Middle frontal gyrus (tissue), 1 donor: ENCODE measurements around the gene PRDM16.

Source experiments
- DNase-seq: peaks from one replicate; pipeline ENCODE4 v3.0.0-alpha.2; 2015; ENCODE audit warnings: low spot score; ENCODE audit errors: extremely low spot score

Gene PRDM16

DNA sequence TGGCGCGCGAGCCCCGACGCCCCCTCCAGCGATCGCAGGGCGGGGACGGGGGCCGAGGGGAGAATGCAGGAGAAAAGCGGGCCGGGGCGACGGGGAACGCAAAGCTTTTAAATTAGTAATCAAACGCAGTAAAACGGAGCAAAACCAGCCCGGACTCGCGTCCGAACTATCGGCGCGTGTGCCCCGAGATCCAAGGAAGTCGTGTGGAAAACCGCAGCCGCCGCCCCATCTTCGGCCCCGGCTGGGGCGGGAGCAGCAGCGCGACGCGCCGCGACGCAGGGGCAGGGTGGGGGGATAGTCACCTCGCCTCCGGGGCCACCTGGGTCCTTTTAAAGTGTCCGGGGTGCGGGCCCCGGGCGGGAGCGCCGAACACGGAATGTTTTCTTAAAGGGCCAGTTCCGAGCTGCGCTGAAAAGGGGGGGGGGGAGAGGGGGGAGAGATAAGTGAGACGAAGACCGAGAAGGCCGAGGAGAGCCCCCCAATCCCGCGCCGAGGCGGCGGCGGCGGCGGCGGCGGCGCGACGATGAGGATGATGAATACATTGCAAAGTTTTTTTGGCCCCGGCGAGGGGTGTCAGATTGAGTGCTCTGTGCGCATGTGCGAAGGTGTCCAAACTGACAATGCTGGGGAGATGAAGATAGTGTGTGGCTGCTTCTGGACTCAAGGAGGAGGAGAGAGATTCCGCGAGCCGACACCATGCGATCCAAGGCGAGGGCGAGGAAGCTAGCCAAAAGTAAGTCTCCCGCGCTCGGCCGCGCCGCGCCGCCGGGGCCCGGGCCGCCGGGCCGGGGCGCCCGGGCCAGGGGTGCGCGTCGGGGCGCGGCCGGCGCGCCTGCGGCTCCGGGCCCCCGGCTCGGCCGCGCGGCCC is at the start of gene PRDM16:
Gene PRDM16, plus strand, starts transcription at position 640 of the 868 bp plus-strand sequence. Its CDS starts 57 bp downstream, at position 697.
- no peak for DNase-seq

DNA sequence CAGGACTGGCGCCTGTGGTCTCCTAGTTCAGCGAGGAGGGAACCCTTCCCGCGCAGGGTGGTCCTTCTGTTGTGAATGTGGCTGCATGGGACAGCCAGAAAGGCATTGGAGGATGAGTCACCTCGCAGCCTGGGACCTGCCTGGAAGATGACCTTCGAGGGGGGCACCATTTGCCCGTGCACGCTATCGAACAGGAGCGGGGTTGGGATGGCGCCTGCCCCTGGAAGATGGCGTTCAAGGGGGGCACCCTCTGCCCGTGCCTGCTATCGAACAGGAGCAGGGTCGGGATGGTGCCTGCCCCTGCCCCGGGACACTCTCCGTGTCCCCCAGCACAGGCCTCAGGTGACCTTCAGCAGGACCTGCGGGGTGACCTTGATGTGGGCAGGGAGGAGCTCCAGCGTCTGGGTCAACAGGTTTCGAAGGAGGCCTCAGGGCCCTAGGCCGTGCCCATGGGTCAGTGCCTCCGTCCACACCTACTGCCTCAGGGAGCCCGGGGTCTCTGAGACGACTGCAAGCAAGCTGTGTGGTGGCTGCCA is 49.4 kb upstream of the PRDM16 start:
- DNase-seq = no peak

DNA sequence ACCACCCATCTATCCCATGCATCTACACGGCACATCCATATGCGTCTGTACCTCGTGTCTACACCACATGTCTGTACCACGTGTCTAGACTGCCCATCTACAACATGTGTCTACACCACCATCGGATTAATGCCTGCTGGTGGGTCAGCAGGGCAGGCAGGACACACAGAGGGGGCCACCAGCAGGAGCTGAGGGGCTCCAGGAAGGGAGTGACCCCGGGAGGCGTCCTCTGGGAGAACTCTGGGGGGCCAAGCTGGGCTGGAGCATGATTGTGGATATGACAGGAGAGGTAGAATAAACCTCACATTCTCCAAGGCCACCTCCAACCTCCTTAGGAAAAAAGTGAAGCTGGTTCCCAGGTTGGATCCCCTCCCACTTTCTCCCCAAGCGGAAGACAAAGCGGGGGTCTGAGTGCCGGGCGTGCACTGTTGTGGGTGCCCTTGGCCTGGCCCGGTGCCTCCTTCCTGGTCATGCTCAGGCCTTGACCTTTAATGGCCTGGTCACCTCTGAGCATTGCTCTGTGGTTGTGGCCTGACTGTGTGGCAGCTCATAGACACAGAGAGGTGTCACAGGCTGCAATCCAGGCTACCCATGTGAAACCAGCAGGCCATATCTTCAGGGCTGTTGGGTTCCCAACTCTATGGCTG is 48.6 kb upstream of the PRDM16 start:
- no peak for DNase-seq

DNA sequence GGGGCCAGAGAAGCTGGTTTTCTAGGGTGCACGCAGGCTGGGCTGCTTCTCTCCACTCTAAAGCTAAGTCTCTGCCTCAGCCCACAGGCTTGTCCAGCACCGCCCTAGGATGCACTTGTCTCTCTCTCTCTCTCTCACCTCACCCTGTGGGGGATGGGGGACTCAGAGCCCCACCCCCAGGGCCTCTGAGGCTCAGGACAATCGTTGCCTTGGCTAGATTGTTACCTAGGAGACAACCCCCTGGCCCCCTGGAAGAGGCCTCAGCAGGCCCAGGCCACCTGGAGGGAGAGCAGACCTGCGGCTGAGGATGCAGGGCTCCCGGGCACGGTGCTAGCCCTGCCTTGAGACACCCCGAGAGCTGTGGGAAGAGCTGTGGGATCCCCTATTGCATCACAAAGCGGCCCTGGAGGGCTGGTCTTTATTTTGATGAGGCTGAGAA is 47.8 kb upstream of the PRDM16 start, which contains the start of gene ACTRT2:
Gene ACTRT2, plus strand, starts transcription at position 235 of the 439 bp plus-strand sequence. CDS start 220 bp downstream, outside the sequence.
- no peak for DNase-seq

DNA sequence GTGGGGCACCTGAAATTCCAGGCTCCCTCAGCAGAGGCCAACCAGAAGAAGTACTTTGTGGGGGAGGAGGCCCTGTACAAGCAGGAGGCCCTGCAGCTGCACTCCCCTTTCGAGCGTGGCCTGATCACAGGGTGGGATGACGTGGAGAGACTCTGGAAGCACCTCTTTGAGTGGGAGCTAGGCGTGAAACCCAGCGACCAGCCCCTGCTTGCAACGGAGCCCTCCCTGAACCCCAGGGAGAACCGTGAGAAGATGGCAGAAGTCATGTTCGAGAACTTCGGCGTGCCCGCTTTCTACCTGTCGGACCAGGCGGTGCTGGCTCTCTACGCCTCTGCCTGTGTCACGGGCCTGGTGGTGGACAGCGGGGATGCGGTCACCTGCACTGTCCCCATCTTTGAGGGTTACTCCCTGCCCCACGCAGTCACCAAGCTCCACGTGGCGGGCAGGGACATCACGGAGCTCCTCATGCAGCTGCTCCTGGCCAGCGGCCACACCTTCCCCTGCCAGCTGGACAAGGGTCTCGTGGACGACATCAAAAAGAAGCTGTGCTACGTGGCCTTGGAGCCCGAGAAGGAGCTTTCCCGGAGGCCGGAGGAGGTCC is 47.1 kb upstream of the PRDM16 start:
- no peak for DNase-seq

DNA sequence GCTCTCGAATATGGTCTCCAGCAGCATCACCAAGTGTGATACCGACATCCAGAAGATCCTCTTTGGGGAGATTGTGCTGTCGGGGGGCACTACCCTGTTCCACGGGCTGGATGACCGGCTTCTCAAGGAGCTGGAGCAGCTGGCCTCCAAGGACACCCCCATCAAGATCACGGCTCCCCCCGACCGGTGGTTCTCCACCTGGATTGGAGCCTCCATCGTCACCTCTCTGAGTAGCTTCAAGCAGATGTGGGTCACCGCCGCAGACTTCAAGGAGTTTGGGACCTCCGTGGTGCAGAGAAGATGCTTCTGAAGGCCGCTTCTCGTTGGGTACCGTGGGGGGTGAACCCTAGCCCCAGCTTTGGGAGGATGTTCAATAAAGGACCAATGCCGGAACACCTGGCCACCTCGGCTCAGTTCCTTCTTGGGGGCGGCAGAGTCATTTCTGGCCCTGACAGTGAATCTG is 46.5 kb upstream of the PRDM16 start:
- DNase-seq = no peak

DNA sequence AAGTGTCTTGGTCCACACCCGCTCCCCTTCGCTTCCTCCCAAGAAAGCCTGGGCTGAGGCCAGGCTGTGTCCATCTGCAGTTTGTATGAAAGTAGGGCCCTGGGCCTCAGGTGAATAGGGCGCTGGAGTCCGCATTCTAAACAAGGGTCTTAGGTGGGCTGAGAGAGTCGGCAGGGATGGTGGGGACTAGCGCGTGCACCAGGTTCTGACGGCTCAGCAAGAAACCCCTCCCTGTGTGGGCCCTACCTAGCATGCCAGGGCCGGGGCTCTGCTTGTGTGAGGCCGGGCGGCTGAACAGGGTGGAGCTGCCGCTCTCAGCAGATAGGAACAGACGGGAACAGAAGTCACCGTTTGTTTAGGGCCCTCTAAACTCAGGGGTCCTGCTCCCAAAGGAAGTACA is 46.0 kb upstream of the PRDM16 start:
- no peak for DNase-seq

DNA sequence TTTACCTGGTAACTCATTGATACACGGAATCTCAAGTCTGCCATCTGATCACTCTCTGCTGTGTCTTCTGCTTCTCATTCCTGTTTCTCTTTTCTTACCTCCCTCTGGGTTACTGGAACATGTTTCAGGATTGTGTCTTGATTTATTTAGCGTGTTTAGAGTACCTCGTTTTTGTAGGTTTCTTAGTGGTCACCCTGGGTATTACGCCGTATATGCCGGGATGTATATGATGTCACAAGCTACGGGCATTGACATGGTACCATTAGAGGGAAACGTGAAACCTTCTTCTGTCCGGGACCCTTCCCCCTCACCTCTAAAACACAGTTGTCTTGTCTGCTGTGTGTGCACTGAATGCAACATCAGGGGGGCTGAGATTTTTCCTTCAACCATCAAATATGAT is 45.0 kb upstream of the PRDM16 start:
- no peak for DNase-seq

DNA sequence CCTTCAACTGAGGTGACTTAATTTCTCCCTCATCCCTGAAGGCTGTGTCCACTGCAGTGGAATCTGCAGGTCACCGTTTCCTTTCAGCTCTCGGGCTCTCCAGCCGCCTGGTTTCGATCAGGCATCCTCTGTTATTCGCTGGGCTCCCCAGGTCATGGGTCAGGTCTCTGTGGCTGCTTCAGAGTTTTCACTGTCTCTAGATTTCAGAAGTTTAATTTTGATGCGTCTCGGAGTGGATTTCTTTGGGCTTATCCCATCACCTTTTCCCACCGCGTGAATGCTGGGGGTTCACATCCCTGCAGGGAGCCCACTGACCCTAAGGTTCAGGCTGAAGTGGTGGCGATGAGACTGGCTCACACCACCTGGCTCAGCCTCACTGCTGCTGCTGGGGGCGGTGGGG is 44.4 kb upstream of the PRDM16 start:
- no peak for DNase-seq

DNA sequence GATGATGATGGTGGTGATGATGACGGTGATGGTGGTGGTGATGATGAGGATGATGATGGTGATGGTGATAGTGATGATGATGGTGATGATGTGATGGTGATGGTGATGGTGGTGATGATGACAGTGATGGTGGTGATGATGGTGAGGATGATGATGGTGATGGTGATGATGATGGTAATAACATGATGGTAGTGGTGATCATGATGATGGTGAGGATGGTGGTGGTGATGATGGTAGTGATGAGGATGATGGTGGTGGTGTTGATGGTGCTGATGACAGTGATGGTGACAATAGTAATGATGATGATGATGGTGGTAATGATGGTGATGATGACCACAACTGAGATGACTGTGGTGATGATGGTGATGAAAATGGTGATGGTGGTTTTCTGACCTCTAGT is 42.9 kb upstream of the PRDM16 start:
- DNase-seq = no peak

DNA sequence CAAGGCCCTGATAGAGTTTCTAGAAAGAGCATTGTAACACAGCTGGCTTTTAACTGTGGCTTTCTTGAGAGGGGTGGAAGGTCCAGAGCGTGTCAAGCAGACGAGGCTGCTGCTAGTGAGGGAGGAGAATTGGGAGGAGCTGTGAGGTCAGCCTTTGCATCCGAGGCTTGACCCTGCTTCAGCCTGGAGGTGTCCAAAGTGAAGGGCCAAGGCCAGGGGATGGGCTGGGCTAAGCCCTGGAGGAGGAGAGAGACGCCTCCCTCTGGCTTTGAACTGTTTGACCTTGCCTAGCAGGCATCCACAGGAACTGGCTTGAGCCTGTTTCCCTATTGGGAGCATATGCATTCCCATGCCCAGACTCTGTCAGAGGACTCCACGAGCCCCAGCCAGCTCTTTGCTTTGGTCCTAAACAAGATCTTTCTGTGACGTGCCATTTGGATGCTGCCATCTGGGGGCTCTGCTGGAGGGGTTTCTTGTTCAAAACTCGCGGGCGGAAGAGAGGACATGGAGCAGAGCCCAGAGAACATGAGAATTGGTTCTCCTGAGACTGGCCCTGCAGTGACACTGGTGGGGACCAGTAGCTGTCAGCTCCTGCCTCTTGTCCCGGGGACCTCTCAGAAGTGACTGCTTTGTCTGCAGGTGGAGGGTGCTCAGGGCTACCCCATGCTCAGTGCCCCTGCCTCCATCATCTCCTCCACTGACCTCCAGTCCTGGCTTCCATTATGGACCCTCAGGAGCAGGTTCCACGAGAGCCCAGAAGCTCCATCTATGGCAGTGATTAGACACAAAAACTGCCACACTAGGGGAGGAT is 42.2 kb upstream of the PRDM16 start:
- no peak for DNase-seq

DNA sequence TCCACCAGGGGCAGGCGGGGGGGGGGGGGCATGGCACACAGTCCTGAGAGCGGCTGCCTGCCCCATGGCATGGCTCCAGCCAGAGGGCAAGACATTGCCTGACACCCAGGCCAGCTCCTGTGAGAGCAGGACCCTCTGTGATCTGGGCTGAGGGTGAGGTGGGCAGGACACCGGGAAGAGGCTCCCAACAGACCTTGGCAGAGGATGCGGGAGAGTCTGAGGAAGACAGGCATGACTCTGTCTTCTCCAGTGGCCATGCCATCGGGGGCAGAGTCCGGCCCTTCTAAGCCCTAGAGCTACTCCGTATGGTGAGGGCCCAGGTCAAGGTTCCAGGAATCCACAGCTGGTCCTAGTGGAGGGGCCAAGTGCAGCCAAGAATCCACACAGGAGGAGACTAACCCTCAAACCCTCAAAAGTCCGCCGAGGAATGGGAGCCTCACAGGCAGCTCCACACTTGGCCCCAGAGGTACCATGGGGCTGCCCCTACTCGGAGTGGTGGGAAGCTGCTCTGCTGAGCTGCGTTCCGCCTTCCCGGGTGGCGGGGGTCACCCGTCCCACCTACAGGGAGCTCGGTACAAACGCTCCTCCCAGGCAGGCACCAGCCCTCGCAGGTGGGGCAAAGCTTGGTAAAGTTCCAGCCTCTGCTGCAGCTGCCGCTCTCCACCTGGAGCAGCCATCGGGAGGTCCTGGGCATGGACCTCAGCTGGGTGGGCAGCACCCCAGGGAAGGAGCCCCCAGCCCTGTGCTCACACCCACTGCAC is 41.2 kb upstream of the PRDM16 start:
- DNase-seq = no peak

DNA sequence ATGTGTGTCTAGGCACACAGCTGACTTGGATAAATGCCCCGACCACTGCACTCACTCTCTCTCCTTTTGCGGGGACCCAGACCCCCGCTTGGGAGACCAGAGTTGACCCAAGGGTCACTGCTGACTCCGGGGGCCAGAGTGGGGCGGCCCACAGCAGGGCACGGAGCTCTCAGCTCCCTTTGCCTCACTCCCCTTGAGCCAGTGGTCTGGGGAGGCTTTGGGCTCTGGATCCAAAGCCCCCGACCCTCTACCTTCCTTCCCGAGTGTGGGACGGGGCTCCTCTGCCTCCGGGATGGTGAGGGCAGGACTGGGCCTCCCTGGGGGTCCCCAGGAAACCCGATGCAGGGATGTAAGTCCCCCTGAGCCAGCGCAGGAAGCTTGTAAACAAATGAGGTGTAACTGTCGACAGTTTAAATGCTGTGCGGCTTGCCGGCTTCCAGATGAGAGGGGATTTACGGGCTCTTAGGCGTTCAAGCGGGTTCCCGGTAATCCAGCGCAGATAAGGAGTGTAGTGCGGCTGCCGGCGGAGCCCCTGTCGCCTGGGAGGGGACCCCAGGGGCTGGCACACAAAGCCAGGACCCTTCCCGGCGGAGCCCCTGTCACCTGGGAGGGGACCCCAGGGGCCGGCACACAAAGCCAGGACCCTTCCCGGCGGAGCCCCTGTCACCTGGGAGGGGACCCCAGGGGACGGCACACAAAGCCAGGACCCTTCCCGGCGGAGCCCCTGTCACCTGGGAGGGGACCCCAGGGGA is 40.3 kb upstream of the PRDM16 start:
- DNase-seq = no peak

DNA sequence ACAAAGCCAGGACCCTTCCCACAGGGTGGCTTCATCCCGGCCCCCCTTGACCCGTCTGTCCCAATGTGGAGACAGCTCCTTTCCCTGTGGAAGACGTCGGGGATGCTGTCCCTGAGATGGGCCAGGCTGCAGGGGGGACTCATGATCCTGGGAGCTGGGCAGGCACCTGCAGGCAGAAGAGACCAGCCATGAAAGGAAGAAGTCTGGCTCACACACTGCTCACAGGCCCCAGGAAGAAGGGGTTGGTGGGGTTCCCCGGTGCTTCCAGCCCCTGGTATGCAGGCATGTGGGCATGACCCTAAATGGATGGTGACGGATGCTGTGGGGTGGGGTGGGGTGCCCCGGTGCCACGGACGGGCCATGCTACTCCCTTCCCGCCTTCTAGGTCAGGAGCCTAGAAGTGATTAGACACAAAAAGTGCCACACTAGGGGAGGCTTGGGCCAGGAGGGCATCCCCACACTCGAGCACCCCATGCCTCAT is 39.5 kb upstream of the PRDM16 start:
- no peak for DNase-seq

DNA sequence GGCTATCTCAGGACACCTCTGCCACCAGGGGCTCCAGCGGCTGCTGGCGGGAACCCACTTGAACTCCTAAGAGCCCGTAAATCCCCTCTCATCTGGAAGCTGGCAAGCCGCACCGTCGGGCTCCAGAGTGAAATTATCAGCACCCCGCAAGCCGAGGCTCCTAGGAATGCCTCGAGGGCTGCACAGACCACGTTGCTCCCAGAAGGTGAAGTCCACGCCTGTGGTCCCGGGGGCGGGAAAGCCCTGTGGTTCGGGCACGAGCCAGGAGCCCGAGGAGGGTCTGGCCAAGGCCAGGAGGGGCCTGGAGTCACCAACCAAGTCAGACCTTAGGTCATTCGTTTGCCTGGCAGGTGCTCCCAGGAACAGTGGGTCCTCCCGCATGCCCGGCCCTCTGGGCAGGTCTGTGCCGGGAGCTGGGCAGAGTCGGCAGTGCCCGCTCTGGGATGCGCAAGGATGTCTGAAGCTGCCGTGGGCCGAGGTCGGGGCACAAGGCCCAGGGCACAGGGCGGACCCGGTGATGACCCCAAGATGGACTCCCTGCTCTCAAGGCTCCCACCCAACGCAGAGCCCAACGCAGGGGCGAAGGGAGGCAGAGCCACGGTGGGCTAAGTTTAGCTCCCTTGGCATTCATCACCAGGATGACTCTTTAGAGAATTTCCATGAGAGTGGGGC is 38.9 kb upstream of the PRDM16 start:
- no peak for DNase-seq

DNA sequence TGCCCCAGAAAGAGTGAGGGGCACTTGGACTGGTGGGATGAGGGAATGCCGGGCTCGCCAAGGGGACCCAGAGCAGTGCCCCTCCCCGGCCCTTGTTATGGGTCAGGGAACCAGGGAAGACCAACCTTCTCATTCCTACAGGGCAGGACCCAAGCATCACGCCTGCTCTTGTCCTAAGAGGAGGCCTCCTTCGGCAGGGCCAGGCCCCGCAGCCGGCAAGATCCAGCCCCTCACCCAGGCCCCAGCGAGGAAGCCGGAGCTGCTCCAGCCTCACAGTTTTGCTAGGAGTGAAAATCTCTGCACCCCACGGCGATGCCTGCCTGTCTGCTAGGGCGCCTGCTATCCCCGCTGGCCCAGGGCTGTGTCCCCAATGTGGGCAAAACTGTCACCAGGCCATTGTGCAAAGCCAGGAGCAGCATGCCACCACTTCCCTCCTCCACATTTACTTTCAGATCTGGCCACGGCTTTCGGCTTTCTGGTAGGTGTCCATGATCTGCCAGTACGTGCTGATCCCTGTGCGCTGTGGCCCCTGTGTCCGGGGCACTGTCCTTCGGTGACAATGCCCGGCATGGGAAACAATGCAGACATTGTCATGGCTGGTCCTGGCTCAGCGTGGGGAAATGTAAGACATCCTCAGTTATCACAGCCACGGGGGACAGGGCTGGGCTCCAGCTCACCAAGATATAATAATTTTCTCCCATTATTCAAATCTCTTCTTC is 38.2 kb upstream of the PRDM16 start:
- no peak for DNase-seq

DNA sequence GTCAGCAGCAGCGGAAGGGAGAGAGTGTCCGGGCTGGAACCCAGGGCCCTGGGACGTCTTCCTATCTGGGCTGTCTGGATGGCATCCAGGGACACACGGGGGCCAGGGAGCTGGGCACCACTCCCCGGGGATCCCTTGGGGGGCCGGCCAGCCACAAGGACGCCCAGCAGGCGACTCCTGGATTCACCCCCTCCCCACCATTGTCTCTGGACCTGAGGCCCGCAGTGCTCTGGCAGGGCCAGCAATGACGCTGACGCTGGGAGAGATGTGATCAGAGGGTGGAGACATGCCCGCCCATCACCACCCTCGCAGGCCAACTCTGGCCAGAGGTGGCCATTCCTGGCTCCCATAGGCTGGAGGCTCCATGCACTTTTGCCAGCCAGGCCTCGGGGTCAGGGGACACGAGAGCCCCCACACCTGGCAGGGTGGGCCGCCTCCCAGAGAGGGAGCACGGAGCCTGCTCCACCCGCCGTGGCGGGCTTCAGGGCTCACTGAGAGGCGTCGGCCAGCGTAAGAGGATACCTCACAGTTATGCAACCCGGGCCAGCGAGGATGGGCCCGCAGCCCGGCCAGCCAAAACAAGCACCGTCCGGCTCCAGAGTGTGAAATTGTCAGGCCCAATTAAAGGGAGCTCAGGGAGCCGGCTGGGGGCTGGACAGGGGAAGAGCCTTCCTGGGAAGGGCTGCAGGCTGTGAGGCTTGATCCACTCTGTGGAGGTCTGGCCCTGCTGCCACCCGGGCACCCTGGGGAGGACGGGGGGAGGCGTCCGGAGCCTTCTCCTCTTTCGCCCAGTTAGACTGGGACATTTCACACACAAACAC is 37.4 kb upstream of the PRDM16 start:
- no peak for DNase-seq
